NCI-H2081 treated with DMSO at 0.1 percent for 48 hours (cell line): Measurements from ENCODE around the gene EIF3K.
"Not testable (repeated sequence)": the region's sequence is repeated elsewhere in the genome, so short reads cannot be mapped to it uniquely, and the experiment has no call there.

Source experiments
- DNase-seq: peaks from one replicate; lab custom pipeline; 2025; lab: John Stamatoyannopoulos, UW

Gene EIF3K

DNA sequence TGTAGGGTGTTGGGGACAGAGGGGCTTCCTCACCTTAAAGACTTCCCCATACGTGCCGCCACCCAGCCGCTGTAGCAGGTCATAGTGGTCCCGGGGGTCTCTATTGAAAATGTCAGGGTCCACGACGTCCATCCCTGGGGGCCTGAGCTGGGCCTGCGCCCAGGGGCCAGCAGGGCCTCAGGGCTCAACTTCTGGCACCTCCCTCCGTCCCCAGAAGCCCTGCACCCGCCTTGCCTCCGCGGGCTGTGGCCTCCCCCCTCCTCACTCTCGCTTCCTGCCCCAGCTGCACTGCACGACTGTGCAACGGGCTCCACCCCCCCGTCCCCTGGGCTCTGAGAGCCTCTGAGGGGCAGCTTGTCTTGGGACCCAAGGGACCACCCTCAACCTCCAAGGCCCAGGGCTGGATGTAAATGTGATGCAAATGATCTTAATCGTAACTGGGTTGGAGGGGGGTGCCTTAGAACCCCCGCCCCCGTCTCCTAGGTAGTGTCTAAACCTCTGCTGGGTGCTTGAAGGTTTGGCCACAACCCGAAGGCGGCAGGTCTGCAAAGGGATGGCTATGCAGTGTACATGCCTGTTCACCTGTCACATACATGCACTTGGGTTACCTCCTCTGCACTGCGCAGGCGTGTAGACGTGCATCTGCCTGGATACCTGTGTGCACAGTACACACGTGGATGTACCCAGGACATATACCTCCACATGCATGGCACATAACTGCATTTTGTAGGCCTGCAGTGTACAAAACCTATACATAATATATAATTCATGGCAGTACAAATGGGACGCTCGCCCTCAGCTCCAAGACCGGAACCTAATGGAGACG lies 1.0 kb upstream of the EIF3K start, which contains the start of gene MAP4K1:
Gene MAP4K1 (minus strand): TSS at position 190 of the 826 bp plus-strand sequence. CDS start 58 bp downstream, at position 132.
- no peak for DNase-seq

DNA sequence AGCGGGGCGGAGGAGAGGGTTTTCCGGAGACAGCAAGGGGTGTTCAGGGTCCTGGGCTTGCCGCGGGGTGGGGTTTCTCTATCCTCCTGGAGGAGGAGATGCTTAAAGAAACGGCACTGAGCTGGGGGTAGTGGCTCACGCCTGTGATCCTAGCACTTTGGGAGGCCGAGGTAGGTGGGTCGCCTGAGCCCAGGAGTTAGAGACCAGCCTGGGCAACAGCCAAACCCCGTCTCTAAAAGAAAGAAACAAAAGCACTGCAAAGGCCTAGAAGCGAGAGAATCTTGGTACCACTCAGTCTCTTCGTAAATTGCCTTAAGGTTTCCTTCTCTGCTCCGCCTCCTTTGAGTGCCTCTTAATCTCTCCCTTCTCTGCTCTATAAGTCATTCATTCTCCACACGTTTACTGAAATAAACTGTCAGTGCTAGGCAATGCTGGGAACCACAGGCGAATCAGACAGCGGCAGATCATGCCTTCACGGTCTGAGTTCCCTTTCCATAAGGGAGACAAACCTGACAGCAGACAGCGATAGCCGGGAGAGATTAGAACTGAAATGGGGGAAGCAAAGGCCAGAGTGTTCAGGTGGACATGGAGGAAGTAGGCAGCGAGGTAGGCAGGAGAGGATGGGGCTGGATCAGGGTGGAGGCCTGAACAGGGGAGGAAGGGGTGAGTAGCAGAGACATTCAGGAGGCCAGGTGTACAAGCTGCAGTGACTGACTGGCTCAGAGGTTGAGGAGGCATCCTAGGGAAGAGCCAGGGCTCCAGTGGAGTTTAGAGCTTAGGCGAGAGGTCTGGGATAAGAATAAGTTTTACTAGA lies 580 bp downstream of the EIF3K start:
- DNase-seq = no peak

DNA sequence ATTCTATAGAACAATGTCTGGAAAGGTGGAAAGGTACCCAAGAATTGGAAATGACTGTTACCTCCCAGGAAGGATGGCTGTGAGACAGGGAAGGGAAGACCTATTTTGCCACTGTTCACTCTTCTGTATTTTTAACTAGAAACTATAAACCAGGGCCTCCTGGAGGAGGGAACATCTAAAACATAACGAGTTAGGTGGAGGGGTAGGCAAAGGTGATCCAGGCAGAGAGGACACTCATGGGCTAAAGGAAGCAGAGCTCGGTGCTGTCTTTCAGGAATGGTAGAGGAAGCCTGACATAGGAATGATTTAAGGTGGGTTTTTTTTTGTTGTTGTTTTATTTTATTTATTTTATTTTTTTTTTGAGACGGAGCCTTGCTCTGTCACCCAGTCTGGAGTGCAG lies 5.8 kb downstream of the EIF3K start:
- no peak for DNase-seq

GRCh38 chr19:38626401-38626800 lies 7.4 kb downstream of the EIF3K start:
- DNase-seq = no peak

GRCh38 chr19:38629568-38629967 lies 10.6 kb downstream of the EIF3K start:
- DNase-seq = no peak

GRCh38 chr19:38631301-38631700 lies 12.3 kb downstream of the EIF3K start:
- not testable (repeated sequence) for DNase-seq

DNA sequence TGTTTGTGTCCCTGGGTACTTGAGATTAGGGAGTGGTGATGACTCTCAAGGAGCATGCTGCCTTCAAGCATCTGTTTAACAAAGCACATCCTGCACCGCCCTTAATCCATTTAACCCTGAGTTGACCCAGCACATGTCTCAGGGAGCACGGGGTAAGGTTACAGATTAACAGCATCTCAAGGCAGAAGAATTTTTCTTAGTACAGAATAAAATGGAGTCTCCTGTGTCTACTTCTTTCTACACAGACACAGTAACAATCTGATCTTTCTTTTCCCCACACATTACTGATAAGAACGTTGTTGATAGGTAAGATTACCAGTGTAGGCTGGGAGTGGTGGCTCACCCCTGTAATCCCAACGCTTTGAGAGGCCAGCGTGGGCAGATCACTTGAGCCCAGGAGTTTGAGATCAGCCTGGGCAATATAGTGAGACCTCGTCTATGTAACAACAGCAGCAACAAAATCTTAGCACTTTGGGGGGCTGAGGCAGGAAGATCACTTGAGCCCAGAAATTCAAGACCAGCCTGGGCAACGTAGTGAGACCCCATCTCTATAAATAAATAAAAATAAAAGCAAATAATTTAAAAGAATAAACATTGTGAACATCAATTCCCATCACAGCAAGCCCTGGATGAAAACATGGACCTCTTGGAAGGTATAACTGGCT lies 13.0 kb downstream of the EIF3K start:
- not testable (repeated sequence) for DNase-seq

DNA sequence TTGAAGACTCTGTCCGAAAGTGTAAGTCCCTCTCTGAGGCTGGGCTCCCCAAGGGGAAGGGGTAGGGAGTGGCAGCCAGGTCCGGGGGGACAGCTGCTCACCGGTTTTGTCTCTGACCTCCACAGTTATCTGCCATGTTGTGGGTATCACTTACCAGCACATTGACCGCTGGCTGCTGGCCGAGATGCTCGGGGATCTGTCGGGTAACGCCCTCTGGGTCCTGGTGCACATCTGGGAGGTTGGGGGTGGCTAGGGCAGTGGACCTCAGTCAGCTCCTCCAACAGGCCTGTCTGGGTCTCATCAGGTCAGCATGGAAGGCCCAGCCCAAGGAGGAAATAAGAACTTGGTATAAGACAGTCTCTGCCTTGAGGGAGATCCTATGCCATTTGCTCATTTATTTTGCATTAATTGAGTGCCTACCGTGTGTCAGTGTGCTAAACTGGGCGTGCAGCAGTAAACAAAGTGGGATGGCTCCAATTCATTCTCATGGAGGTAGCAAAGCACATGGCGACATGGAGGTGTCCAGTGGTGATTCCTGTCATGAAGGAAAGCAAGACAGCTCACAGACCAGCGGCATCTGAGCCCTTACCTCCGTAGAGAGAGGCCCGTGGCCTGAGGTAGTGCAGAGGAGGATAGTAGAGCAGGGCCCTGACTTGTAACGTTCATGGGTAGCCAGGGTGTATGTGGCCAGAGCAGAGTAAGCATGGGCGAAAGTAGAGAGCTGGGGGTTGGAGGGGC lies 13.7 kb downstream of the EIF3K start:
- DNase-seq = no peak

DNA sequence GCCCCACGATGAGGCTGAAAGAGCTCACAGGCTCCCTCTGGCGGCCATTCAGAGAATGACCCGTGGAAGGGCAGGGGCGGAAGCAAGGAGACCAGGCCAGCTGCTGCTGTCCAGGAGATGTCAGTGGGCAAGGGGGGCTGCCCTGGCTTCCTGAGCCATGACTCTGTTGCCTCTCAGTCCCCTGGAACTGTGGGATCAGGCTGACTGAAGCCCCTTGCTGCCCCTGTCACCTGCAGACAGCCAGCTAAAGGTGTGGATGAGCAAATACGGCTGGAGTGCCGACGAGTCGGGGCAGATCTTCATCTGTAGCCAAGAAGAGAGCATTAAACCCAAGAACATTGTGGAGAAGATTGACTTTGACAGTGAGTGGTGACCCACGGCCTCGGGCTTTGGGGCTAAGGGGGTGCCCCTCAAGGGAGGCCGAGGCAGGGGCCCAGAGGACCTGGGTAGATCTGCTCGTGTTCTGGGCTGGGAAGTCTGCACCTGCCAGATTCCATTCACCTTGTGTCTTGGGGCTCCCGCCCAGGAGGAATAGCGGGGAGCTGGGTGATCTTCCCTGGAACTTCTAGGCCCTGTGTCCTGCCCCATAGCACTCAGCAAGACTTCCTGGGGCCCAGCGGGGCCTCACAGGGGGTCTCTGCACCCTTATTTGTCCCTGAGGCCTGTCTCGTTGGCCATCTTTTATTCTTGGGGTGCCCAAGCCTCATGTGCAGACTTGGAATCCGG lies 15.9 kb downstream of the EIF3K start:
- DNase-seq = no peak

GRCh38 chr19:38635483-38636399 lies 16.8 kb downstream of the EIF3K start:
- DNase-seq = no peak

- no peak for DNase-seq
Measured at GRCh38 chr19:38638461-38638860, 19.5 kb downstream of the EIF3K start.

DNA sequence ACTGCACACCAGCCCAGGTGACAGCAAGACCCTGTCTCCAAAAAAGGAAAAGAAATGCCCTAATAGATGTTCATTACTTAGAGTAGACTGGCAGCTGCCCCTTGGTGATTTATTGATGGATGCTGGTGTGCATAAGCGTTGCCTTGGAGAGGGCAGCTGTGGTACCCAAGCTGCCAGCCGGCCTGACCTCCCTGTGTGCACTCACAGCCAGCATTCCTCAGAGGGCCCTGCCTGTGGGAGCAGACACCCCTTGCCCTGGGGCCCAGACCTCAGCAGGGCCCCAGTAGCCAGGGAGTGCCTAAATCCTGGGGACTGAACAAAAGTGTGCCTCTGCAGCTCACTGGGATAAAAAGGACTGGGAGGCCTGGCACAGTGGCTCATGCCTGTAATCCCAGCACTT lies 20.7 kb downstream of the EIF3K start:
- no peak for DNase-seq

DNA sequence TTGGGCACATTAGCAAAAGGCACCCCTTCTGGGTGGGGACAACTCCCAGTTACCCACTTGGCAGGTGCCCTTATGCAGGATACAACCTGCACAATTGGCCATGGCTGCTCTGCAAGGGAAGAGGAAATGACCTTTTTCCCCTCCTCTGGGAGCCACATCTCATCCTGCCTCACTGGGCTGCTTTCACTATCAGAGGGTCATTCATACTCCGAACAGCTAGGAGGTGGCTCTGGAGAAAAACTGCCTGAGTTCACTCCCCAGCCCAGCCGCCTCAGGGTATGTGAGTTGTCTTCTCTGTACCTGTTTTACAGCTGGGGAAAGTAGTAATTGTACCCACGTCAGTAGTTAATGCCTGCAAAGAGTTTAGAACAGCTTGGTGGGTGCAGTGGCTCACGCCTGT lies 21.4 kb downstream of the EIF3K start:
- no peak for DNase-seq

DNA sequence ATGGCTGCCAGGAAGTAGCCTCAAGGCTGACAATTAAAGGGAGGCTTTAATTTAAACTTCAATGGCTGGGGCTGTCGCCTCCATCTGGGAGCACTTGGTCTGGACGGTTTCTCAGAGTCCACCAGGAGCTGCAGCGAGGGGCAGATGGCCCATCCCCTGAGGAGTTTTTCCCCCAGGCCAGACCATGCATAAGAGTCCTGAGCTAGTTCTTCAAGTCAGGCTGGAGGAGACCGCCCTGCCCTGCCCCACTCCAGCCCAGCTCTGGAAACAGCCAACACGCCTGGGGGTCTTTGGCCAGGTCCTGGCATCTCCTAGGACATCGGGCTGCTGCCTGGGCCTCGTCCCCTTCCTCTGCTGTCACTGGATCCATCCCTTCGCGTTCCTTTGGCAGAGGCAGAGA lies 23.2 kb downstream of the EIF3K start:
- DNase-seq = no peak

DNA sequence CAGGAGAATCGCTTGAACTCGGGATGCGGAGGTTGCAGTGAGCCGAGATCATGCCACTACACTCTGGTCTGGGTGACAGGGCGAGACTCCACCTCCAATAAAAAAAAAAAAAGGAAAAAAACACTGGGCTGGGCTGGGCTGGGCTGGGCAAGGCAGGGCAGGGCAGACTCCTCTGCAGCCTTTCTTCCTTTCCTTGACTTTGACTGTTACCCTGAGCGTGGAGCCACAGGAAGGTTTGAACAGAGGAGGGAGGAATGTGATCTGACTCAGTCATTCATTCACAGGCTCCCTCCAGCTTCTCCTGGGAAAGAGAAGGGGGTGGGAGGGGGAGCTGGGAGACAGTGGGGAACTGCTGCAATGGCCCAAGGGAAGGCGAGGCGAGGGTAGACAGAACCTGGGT lies 25.7 kb downstream of the EIF3K start:
- no peak for DNase-seq

DNA sequence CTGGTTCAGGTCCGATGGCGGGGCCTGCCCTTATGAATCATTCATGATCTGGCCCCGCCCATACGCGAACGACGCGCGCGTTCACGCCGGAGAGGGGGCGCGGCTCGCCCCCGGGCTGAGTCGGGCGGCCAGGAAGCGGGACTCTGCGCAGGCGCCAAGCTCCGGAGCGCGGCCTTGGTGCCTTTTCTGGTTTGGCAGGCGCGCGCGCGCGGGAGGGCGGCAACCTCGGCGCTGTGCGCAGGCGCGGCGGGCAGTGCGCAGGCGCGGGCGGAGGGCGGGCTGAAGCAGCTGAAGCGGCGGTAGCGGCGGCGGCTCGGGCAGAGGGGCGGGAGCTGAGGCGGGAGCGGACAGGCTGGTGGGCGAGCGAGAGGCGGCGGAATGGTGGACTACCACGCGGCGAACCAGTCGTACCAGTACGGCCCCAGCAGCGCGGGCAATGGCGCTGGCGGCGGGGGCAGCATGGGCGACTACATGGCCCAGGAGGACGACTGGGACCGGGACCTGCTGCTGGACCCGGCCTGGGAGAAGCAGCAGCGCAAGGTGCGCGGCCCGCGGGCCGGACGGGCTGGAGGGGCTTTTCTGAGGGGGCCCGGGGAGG lies 28.5 kb downstream of the EIF3K start, which contains the start of gene ACTN4:
Gene ACTN4 (plus strand): TSS at position 282 of the 598 bp plus-strand sequence. CDS start 97 bp downstream, at position 379.
- peak; percentile 85 for DNase-seq

DNA sequence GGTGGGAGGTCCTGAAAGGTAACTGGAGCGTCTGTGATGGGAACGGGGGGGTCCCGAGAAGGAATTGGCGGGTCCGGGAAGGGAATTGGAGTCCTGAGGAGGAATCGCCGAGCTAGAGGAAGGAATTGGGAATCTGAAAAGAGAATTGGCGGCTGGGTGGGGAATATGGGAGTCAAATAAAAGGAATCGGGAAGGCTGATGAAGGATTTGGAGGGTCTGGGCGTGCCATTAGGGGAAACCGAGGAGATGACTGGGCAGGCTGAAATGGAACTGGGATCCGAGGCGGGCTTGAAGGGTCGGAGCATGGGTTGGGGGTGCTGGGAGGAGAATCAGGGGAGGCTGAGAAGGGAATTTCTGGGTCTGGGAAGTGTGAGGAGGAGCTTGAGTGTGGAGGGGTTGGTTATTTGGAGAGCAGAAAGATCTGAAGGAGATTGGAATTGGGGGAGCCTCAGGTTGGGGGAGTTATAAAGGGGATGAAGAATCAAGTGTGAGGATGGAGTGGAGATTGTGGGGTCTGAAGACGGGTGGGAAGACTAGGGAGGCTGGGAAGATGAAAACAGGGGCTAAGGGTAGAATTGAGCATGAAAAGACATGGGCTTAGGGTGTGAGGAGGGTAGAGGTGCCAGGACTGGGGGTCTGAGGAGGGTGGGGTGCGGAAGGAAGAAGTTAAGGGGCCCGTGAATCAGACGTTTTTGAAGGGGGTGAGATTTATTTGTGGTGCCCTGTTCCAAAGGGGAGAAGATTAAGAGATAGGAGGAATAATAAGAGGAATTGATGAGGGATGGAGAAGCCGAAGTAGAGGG lies 29.2 kb downstream of the EIF3K start:
- DNase-seq = no peak

- DNase-seq = no peak
Measured at GRCh38 chr19:38648769-38649304, 29.8 kb downstream of the EIF3K start.
